HG02884 (cell line): ENCODE measurements around the gene FPGS.
"Not testable (repeated sequence)": the region's sequence is repeated elsewhere in the genome, so short reads cannot be mapped to it uniquely, and the experiment has no call there.

Experiments used
- ATAC-seq: cut with Tn5 transposase; IDR thresholded peaks from one replicate; pipeline ENCODE4 v1.9.1; 2021; ENCODE audit warnings: mild to moderate bottlenecking, moderate library complexity; ENCODE audit not compliant: unreplicated experiment

The FPGS gene, protein sequence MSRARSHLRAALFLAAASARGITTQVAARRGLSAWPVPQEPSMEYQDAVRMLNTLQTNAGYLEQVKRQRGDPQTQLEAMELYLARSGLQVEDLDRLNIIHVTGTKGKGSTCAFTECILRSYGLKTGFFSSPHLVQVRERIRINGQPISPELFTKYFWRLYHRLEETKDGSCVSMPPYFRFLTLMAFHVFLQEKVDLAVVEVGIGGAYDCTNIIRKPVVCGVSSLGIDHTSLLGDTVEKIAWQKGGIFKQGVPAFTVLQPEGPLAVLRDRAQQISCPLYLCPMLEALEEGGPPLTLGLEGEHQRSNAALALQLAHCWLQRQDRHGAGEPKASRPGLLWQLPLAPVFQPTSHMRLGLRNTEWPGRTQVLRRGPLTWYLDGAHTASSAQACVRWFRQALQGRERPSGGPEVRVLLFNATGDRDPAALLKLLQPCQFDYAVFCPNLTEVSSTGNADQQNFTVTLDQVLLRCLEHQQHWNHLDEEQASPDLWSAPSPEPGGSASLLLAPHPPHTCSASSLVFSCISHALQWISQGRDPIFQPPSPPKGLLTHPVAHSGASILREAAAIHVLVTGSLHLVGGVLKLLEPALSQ

DNA sequence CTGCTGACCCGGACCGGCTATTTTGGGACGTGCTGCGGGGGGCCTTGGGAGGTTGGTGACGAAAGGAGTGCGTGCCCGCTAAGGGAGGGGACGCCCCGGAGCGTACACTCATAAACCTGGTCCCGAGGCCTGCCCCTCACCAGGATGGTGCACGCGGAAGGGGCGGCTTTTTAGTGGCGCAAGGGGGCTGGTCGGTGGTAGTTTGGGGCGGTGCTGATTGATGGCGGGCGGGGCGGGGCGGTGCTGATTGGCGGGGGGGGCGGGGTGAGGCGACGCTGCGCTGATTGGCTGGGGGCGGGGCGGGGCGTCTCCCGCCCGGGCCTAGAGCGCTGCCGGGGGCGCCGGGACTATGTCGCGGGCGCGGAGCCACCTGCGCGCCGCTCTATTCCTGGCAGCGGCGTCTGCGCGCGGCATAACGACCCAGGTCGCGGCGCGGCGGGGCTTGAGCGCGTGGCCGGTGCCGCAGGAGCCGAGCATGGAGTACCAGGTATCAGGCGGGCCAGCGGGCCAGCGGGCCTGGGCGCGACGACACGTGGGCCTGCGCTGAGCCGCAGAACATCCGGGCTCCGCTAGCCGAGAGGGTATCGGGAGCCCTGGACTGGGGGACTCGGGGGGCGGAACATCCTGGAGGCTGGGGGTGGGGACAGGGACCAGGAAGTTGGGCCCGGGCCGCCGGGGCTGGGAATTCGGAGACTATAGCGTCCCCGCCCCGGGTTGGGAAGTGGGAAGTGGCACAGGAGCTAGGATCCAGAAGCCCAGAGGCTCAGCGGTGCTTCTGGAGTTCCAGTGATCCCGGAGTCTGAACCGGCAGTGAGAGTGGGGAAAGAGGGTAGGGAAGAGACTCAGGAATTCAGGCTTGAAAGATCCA is at the start of gene FPGS:
Gene FPGS, plus strand, starts transcription at position 307 of the 868 bp plus-strand sequence. Its CDS starts 43 bp downstream, at position 350.
- peak; percentile 76 for ATAC-seq

DNA sequence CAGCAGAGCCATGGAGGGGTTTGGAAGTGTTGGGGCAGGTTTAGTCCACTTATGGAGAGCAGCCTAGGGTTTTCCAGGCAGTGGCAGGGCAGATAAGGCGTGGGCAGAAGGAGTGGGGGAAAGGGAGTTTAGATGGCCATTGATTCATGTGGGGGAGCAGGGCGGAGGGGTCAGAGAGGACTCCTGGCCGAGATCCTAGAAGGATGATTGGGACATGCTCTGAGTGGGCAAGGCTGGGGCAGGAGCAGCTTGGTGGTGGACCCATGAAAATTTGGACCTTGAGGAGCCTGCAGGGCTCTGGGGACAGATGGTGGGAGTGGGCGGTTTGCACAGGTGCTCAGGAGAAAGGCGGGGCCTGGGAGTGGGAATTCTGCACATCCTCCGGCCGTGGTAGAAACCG is 49.5 kb upstream of the FPGS start:
- ATAC-seq = no peak

DNA sequence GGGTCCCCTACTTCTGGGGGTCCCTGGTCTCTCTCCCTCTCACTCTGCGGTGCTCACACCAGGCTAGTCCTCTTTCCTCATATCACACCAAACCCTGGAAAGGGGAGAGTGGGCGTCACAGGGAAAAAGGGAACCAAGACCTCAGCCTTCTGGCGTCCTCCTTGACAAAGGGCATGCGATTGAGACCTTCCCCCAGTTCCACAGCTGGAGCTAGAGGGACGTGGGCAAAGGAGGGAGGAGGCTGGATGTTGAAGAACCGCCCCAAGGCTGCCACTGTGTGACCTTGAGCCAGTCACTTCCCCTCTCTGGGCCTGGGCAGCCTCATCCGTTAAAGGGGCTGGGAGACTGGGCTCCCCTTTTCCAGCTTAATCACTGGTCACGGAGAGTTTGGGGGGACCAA is 49.1 kb upstream of the FPGS start:
- ATAC-seq = no peak

DNA sequence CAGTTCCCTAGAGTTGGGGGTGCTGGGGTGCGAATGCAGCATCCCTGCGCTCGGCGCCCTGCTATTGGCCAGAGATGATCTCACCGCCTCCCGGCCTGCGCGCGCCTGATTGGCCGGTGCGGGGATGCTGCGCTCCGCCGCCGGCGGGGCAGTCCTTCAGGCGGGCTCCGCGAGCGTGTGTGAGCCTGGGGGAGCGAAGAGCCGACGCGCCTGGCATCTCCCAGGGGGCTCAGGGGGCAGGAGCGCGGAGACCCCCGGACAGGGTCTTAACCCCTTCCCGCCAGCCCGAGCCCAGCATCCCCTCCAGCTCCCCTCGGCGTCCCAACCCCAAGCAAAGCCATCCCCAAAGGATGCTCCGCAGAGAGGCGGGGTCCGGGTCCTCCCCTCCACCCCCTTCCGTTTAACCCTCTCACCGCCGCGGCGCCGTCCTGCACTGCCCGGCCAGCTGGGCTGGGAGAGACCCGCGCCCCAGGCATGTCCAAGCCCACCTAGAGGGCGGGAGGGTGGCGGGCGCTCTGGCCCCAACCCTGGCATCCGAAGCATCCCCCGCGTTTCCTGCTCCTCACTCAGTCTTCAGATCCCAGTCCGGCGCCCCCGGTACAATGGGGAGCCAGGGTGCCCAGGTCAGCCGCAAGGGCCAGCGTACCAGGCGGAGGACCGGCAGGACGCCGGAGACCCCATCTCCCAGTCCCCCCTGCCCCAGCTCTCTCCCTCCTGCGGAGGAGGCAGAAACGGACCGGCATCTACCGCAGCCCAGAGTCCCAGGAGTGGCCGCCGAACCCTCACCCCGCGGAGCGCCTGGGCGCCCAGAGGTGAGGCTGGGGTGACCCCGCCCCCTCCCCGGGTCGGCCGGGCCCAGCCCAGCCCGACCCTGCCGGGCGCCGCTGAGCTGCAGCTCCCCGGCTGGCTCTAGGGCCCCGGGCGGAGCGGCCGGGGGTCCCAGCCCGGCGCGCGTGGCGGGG is 48.3 kb upstream of the FPGS start:
- ATAC-seq = no peak

DNA sequence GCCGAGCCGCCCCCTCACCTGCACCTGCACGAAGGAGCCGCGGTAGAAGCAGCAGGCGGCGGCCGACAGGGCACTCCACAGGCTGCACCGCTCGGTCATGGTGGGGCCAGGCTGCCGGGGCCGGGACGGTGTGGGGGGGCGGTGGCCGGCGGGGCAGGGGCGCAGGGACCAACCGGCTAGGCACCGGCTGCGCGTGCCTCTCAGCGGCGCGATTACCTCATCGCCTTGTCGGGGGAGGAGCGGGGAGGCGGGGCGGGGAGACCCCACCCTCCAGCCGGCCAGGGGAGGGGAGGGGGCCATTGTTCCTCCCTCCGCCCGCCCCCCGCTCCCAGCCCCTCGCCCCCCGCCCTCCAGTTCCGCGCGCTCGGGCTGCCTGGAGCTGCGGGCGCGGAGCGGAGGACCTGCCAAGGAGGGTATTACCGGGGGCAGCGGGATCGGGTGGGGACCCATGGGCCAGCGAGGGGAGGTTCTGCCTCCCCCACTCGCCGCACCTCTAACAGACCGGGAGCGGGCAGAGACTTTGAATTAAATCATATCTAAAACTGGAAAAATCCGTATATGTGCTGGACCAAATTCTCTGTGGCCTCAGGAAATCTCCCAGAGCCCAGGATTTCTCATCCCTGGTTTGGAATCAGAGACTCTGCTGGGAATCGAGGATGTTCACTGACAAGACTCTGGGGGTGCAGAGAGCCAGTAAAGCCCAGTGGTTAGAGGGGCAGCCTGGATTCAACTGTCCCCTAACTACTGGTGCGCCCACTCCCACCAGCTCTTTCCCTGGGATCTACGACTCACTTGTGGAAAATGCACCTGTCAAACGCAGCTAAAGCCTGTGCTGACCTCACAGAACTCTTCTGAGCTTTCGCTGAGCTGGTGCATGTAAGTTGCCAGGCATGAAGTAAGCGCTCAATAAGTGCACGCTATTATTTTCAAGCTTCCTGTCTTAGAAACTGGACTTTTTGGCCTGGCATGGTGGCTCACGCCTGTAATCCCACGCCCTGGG is 47.3 kb upstream of the FPGS start:
- ATAC-seq = no peak

DNA sequence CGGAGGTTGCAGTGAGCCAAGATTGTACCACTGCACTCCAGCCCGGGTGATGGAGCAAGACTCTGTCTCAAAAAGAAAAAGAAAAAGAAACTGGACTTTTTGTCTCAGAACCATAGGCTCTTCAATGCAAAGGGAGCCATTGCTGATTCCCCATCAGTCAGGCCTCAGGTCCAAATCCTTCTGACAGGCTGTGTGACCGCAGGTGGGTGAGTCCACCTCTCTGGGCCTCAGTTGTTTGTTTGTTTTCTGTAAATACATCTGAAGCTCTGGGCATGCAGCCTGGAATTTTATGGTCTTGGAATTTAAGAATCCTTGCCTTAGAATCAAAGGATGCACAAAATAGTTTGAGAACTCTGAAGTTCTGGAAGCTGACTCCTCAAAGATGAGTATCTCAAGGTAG is 46.4 kb upstream of the FPGS start:
- ATAC-seq = no peak

DNA sequence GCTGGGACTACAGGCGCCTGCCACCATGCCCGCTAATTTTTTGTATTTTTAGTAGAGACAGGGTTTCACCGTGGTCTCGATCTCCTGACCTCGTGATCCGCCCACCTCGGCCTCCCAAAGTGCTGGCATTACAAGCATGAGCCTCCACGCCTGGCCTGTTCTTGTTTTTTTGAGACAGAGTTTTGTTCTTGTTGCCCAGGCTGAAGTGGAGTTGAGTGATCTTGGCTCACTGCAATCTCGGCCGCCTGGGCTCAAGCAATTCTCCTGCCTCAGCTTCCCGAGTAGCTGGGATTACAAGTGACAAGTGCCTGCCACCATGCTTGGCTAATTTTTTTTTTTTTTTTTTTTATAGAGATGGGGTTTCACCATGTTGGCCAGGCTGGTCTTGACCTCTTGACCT is 45.9 kb upstream of the FPGS start:
- not testable (repeated sequence) for ATAC-seq

DNA sequence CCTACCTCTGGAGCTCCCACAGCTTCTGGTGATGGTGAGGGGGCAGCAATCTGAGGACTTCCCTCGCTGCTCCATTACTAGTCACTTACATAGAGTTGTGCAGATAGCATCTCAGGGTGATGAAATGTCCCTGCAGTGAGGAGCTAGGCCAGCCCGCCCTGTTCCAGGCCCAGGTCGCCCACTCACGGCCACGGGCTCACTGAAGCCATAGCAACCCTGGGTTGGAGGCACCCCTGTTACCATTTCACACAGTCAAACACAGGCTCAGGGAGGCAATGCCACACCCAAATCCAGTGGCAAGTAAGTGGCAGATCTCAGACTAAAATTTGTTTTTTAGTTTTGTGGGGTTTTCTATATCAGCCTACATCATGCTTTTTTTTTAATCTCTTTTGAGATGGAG is 43.8 kb upstream of the FPGS start:
- no peak for ATAC-seq

DNA sequence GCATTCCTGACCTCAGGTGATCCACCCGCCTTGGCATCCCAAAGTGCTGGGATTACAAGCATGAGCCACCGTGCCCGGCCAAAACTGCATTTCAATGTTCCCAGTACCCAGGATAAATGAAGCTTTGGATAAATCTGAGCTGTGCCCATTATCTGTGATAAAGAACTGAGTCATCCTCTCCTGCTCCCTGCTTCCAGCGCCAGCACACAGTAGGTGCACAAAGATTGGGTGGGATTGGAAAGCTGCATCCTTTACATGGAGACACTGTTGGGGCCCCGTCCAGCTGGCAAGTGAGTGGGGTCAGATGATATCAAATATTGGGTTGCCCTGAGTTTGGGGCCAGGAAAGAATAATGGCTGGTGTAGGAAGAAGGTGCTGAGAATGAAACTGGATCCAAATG is 41.6 kb upstream of the FPGS start:
- no peak for ATAC-seq

DNA sequence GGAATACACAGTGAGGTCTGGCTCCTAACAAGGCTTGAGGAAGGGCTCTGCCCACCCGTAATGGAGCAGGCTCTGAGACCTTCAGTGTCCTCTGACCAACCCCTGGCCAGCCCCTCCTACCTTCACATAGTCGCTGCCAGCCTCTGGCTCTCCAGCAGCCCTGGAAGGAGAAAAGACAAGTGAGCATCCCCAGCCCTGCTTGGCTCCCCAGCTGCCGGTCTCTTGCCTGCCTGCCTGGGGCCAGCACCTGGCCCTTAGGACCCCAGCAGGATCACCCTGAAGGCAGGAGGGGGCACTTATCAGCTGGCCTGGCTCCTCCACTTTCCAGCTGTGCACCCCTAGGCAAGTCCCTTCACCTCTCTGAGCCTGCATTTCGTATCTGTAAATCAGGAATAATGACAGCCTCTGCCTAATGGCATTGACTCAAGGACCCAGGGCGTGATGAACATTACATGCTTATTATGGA is 41.2 kb upstream of the FPGS start:
- ATAC-seq = no peak

DNA sequence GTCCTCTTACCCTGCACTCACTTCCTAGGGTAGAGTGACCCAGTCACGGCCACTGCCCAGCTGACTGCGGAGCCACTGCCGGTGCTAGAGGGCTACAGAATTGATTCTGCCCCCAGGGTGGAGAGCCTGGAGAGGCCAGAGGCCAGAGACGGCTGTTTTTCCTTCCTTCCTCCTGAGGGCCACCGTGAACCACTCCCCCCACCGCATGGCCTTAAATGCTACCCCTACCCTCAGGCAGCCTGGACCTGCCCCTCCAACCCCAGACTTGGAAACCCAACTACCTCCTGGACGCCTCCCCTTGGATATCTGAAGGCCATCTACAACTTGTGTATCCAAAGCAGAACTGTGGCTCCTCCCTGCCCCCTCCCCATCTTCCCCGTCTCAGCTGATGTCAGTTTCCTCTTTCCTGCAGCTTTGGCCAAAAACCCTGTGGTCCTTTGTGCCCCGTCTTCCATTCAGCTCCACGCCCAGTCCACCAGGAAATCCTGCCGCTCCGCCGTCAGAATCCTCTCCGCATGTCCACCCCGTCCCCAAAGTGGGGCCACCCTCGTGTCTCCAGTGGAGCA is 40.5 kb upstream of the FPGS start:
- ATAC-seq = no peak

DNA sequence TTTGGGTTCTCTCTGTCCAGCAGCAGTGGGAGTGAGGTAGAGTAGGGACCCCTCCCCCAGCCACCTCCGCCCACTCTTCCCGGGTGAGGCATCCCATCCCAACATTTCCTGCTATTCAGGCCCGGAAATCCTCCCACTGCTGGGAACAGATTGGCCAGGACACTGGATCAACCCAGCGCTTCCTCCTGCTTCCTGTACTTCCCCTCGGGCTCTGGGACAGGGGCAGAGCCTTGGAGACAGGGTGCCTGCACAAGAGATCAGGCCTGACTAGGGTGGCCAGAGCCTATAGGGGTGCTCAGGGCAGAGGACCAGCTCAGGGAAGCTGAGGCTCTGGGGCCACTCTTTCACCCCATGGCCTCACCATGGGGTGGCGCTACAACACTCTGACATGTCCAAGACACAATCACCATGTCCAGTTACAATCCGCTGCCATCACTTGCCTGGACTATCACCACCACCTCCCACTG is 38.7 kb upstream of the FPGS start:
- ATAC-seq = no peak

DNA sequence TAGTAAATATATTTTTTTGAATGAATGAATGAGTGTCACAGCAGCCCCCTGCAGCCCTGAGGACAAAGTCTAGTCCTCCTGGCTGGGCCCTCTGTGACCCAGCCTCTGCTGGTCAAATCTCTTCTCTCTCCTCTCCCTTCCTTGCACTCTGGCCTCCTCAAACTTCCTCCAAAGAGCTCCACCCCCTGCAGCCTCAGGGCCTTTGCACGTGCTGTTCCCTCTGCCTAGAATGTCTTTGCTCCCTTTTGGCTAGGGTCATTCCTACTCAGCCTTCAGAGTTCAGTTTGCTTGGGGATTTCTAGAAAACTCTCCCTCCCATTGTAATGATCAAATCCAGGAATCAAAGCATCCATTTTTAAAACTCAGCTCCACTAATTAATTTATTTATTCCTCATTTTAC is 37.3 kb upstream of the FPGS start:
- no peak for ATAC-seq

DNA sequence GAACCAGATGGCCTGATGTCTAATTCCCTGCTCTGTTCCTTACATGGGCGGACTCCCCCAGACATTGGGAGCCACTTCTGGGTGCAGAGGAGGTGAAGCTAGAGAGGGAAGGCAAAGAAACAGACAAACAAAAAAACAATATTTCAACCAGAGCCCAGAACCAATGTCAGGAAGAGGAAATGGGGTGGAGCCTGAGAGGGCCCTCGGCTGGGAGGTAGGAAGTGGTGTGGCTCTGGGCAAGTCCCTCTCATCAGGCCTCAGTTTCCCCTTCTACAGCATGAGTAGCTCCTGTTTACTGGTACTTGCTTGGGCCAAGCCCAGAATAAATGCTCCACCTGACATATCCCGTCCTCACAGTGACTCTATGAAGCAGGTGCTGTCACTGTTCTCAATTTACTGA is 35.3 kb upstream of the FPGS start:
- no peak for ATAC-seq

DNA sequence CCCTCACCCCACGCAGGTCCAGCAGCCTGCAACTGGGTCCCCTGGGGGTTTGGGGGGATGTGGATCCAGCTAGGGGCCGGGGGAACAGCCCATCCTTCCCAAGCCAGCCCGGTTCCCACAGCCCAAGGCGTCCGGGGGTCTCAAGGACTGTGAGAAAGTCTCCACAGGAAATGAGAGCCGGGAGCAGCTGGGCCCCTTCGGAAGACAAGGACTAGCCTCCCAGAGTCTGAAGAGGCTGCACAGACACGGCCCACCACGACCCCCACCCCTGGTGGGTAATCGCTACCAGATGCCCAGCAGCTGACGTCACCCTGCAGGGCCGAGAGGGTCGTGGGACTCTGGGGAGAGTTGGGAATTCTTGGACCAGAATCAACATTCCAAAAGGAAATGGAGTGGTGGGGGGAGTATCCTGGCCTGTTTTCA is 34.8 kb upstream of the FPGS start:
- ATAC-seq = no peak

DNA sequence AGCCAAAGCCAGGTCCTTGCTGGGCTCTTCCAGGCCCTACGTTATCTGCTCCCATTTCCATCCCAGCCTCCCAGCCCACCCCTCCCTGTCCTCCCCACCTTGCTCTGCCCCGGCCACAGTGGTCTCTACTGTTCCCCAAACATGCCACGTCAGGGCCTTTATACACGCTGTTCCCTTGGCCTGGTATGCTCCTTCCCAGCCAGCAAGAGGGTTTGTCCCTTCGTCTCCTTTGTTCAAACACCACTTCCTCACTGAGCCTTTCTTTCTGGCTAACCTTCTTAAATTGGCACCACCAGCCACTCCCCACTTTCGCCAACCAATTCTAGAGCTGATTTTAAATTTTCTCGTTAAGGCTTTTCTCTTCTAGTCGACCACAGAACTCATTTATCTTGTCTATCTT is 34.0 kb upstream of the FPGS start:
- ATAC-seq = no peak

DNA sequence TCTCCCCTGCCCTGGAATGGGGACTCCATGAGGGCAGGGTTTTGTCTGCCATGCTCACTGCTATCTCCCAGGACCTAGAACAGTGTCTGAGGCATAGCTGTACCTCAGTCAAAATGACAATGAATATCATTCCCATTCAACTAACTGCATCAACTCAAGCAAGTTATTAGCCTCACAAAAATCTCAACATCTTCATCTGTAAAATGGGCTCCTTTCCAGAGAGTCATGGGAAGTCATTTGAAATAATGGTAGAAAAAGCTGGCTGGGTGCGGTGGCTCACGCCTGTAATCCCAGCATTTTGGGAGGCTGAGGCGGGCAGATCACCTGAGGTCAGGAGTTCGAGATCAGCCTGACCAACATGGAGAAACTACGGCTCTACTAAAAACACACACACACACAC is 33.6 kb upstream of the FPGS start:
- no peak for ATAC-seq

DNA sequence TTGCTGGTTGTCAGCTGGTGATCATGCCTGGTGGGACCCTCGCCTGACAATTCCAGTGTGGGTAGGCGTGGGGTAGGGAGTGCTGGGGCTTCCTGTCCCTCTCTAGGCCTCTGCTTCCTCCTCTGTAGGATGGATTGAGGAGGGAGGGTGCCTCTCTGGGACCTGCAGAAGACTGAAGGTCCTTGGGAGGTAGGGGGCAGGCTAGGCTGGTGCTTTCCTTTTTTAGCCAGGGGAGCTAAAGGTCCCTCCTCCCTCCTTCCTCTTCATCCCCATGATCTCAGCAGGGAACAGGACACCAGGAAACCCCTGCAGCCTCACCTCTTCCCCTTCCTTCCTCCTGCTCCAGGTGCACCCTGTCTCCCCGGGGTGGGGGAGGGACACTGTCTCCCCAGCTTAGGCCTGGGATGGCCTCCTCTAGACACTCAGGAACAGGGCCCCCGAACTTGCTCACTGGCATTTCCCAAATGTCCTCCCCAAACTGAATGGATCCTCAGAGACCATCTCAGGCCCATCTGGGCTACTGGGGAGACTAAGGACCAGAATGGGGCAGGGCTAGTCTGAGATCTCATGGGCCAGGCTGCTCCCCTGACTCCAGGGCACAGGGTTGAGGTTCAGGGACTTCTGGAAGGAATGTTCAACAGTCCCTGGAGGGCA is 32.6 kb upstream of the FPGS start:
- no peak for ATAC-seq
